RWPE1 (cell line): ENCODE data around the gene FAM200B.

ENCODE experiments used
- CTCF ChIA-PET: fragments of 350-600 bp; sonication (Branson Sonifier 250); formaldehyde crosslinking; extraction: SDS; loops from one replicate; lab custom pipeline; 2021; lab: Yijun Ruan, JAX
- POLR2A ChIA-PET: fragments of 400-600 bp; formaldehyde crosslinking; extraction: SDS; loops from one replicate; lab custom pipeline; 2020; ENCODE audit warnings: antibody characterized with exemption; ENCODE audit not compliant: low non-redundant PET; lab: Yijun Ruan, JAX
- DNase-seq: peaks from one replicate; pipeline ENCODE4 v3.0.0; 2012; ENCODE audit warnings: low spot score
- H3K27ac ChIP-seq: fragments of 450-650 bp; 2 replicates; pipeline ENCODE4 v1.5.1; 2017
- TF ChIP-seq, protein P1 (sequence below): fragments of 450-650 bp; conservative IDR thresholded peaks from 2 replicates; pipeline ENCODE4 v1.5.1; 2017; ENCODE audit warnings: low read depth, mild to moderate bottlenecking

Gene FAM200B

DNA sequence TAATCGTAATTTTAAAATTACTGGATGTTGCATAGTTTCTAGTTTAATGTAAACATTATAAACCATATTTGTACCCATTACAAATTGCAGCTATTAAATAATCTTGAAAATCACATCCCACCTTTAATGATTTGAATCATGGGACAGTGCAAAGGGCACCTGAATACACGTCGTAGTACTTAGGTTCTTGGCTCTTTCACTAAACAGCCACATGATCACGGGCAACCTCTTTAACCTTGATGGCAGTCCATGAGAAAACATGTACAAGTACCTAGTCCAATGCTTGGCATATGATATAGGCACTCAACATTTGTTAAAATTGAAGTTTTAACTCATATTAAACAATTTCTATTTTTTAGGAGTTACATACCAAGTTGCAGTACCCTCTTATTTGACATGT lies 14.6 kb upstream of the FAM200B start:
- no peak overlapping the region for H3K27ac ChIP-seq
- TF ChIP-seq, protein P1, sequence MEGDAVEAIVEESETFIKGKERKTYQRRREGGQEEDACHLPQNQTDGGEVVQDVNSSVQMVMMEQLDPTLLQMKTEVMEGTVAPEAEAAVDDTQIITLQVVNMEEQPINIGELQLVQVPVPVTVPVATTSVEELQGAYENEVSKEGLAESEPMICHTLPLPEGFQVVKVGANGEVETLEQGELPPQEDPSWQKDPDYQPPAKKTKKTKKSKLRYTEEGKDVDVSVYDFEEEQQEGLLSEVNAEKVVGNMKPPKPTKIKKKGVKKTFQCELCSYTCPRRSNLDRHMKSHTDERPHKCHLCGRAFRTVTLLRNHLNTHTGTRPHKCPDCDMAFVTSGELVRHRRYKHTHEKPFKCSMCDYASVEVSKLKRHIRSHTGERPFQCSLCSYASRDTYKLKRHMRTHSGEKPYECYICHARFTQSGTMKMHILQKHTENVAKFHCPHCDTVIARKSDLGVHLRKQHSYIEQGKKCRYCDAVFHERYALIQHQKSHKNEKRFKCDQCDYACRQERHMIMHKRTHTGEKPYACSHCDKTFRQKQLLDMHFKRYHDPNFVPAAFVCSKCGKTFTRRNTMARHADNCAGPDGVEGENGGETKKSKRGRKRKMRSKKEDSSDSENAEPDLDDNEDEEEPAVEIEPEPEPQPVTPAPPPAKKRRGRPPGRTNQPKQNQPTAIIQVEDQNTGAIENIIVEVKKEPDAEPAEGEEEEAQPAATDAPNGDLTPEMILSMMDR: no peak
- POLR2A ChIA-PET: no interaction called here
- CTCF ChIA-PET: no interaction called here
- no peak for DNase-seq

GRCh38 chr4:15668566-15669435 lies 12.8 kb upstream of the FAM200B start:
- CTCF ChIA-PET: no interaction called here
- TF ChIP-seq, protein P1: no peak
- DNase-seq: no peak
- H3K27ac ChIP-seq: no peak overlapping the region
- POLR2A ChIA-PET: no interaction called here

- POLR2A ChIA-PET: no interaction called here
- H3K27ac ChIP-seq: peak overlapping the region; percentile 31; the same call in 1 of the 2 replicates
- no peak for DNase-seq
- TF ChIP-seq, protein P1: no peak
- CTCF ChIA-PET: no interaction called here
These were observed 11.1 kb upstream of the FAM200B start for GRCh38 chr4:15670576-15670975.

DNA sequence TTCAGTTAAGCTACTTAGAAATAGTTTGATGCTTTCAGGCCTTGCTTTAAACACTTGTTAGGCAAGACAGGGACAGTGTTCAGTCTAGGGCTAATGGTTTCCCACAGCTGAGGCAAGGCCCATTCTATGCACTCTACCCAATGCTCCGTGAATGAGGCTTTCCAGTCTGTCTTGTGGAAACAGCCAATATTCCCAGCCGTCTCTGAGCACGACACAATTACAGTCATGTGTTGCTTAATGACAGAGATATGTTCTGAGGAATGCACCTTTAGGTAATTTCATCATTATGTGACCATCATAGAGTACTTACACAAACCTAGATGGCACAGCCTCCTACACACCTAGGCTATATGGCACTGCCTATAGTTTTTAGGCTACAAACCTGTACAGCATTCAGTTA lies 9.5 kb upstream of the FAM200B start:
- no peak for DNase-seq
- no peak overlapping the region for H3K27ac ChIP-seq
- ChIA-PET POLR2A (no interaction called here), CTCF (interaction anchor here (0.7 kb wide), 1 partner anchor 257 kb away, joined by 3 read pairs; no protein-coding TSS in a partner anchor)
- TF ChIP-seq, protein P1: no peak

DNA sequence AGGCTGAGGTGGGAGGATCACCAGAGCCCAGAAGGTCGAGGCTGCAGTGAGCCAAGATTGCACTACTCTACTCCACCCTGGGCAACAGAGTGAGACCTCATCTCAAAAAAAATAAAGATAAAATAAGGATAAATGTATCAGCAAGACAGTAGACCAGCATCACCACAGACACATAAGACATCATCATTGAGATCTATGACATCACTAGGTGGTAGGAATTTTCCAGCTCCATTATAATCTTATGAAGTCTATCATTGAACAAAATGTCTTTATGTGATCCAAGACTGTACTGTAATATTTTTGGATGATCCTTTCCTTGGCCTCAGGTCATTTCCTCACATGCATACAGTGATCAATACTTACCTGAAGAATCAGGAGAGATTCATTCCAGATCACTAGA lies 8.3 kb upstream of the FAM200B start:
- TF ChIP-seq, protein P1: no peak
- no peak for DNase-seq
- ChIA-PET POLR2A (no interaction called here), CTCF (interaction anchor here (0.5 kb wide), 1 partner anchor 68 kb away, joined by 3 read pairs; no protein-coding TSS in a partner anchor)
- no peak overlapping the region for H3K27ac ChIP-seq

DNA sequence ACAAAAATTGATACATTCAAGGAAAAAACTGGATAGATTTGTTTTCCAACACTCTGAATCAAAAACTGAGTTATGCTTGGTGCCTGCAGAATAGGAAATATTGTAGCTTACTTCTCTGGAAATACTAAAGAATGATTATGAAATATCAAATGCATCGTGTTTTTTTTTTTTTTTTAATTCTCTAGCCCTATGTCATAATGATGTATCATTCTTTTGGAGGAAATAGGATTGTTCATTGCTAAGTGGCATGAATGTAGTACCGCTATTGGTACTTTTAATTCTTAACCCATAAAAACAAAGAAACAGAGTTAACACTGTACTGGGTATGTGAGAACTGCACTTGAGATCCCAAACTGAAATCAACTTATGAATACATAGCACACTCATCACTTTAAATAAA lies 7.6 kb upstream of the FAM200B start:
- CTCF ChIA-PET: interaction anchor here (0.5 kb wide), 1 partner anchor 69 kb away, joined by 3 read pairs; no protein-coding TSS in a partner anchor
- DNase-seq: no peak
- POLR2A ChIA-PET: no interaction called here
- TF ChIP-seq, protein P1: no peak
- no peak overlapping the region for H3K27ac ChIP-seq
